ENCODE measurements around the gene PDGFRB. TPM values are rescaled to one million over a fixed set of nuclear protein-coding genes. Genes with fewer than 3 reads are reported as not detected.

Gene PDGFRB
- total RNA-seq, 1 donor from 2014 or later, result 173 TPM

DNA sequence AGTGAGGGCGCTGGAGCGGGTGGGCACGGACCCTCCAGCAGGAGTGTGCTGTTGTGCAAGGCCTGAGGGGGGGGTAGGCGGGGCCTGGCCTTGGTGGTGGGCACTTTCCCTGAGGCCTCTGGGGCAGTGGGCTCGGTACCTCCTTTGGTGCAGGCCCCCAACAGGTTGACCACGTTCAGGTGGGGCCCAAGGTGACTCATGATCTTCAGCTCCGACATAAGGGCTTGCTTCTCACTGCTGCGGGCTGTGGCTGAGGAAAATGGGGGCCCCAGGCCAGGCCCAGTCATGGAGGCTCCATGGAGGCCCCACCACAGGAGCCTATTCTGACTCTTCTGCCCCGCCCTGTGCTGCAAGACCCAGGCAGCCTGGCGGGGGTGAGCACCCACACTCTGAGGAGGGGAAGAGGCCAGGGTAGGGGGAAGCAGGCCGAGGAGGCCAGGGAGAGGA is 31.5 kb downstream of the PDGFRB start:
- Histone ChIP-seq H3K27ac (peak overlapping the region; percentile 17), H3K36me3 (peaks cover 0 to 88% of the 10 kb centered on the region in 2 donors), H3K4me3 (no peak overlapping the region), H3K9me3 (no peaks in the 10 kb centered on the region), H3K27me3 (no peaks in the 10 kb centered on the region), H3K4me1 (no peaks in the 10 kb centered on the region)
- intact Hi-C loops (cut with DNase I), result no loop called here
- TF ChIP-seq POLR2AphosphoS5 (IDR thresholded peaks at IDR 0.05; ENCODE audit: insufficient read depth in 1 of 2, low read depth in 1 of 2) (peak in 1 of 2 donors; percentile 62), CTCF (IDR thresholded peaks at IDR 0.05) (no peak), POLR2A (IDR thresholded peaks at IDR 0.05) (no peak)
- DNase-seq (ENCODE audit: extremely low spot score in 2 of 2), result no peak

- H3K27me3 ChIP-seq, result no peaks in the 10 kb centered on the region
- DNase-seq (ENCODE audit: extremely low spot score in 2 of 2), result no peak
- no peak overlapping the region for H3K4me3 ChIP-seq
- no peaks in the 10 kb centered on the region for H3K9me3 ChIP-seq
- intact Hi-C loops (cut with DNase I), result no loop called here
- H3K4me1 ChIP-seq, result no peaks in the 10 kb centered on the region
- H3K36me3 ChIP-seq, result peaks cover 0 to 88% of the 10 kb centered on the region in 2 donors
- TF ChIP-seq CTCF (IDR thresholded peaks at IDR 0.05) (no peak), POLR2A (IDR thresholded peaks at IDR 0.05) (no peak), POLR2AphosphoS5 (IDR thresholded peaks at IDR 0.05; ENCODE audit: insufficient read depth in 1 of 2, low read depth in 1 of 2) (no peak)
- peak overlapping the region; percentile 48 for H3K27ac ChIP-seq
Measured at GRCh38 chr5:150123542-150123941, 32.1 kb downstream of the PDGFRB start.

DNA sequence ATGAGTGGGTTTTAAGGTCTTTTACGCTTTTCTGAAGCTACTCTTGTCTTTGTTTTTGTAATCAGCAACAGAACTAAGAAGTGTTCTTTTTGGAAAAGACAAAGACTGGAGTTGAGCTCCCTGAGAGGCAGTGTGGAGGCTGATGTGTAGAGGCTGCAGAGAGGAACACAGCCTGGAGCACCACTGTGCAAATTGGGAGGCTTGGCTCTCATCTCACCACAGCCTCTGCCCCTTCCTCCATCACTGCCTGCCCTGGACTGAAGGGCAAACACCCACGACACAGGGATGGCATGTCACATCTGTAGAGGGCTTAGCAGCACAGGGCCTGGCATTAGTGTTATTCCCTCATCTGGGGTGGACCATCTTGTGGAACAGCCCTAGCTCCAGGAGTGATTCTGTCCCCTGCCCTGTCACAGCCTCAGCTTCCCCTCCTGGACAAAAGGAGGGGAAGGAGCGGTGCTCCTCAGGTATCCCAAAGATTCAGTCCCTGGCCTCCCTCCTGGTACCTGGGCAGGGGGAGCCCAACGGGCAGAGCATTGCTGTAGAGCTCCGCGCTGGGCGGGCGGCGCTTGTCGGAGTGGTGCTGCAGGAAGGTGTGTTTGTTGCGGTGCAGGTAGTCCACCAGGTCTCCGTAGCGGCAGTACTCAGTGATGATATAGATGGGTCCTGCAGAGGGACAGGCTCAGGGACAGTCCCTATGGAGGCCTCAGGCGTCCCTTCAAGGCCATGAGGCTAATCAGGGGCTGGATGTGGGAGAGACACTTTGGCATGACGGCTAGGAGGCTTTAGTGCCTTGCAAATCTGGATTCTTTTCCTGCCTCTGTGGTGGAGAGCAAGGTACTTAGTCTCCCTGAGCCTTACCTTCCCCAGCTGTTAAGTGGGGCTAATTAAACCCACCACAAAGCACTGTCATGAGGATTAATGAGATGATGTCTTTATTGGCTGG is 32.8 kb downstream of the PDGFRB start:
- Histone ChIP-seq H3K27me3 (no peaks in the 10 kb centered on the region), H3K36me3 (peaks cover 0 to 94% of the 10 kb centered on the region in 2 donors), H3K27ac (peak overlapping the region; percentile 48), H3K4me3 (no peak overlapping the region), H3K9me3 (no peaks in the 10 kb centered on the region), H3K4me1 (no peaks in the 10 kb centered on the region)
- intact Hi-C loops (cut with DNase I), result no loop called here
- TF ChIP-seq POLR2AphosphoS5 (IDR thresholded peaks at IDR 0.05; ENCODE audit: insufficient read depth in 1 of 2, low read depth in 1 of 2), result peak in 1 of 2 donors; percentile 65
- TF ChIP-seq POLR2A (IDR thresholded peaks at IDR 0.05), result no peak
- DNase-seq (ENCODE audit: extremely low spot score in 2 of 2), result no peak

GRCh38 chr5:150122158-150122510 is 33.5 kb downstream of the PDGFRB start:
- DNase-seq (ENCODE audit: extremely low spot score in 2 of 2), result no peak
- H3K36me3 ChIP-seq, result peaks cover 0 to 95% of the 10 kb centered on the region in 2 donors
- peak overlapping the region; percentile 48 for H3K27ac ChIP-seq

More at GRCh38 chr5:150122158-150122510, 33.5 kb downstream of the PDGFRB start:
- H3K9me3 ChIP-seq, result no peaks in the 10 kb centered on the region
- intact Hi-C loops (cut with DNase I), result no loop called here
- H3K4me3 ChIP-seq, result no peak overlapping the region
- H3K4me1 ChIP-seq, result no peaks in the 10 kb centered on the region
- TF ChIP-seq CTCF (IDR thresholded peaks at IDR 0.05) (no peak), POLR2A (IDR thresholded peaks at IDR 0.05) (no peak), POLR2AphosphoS5 (IDR thresholded peaks at IDR 0.05; ENCODE audit: insufficient read depth in 1 of 2, low read depth in 1 of 2) (no peak)
- H3K27me3 ChIP-seq, result no peaks in the 10 kb centered on the region

Measured in vagina (tissue), 2 donors.